Testis (tissue), 2 donors: ENCODE data around the gene GPATCH3.

Experiments used
- CTCF ChIP-seq, 3 experiments: fragments of 450-650 bp in 2 of 3; fragments of 200-600 bp in 1 of 3; sonication (generic) in 1 of 3; IDR thresholded peaks; one replicate each; pipeline ENCODE4 v1.5.1; 2016 to 2019; ENCODE audit warnings: antibody characterized with exemption in 3 of 3, mild to moderate bottlenecking in 2 of 3, moderate library complexity in 1 of 3
- POLR2A ChIP-seq: fragments of 450-650 bp; IDR thresholded peaks from one replicate; pipeline ENCODE4 v1.6.1; 2017; ENCODE audit warnings: antibody characterized with exemption, mild to moderate bottlenecking, moderate library complexity

GRCh38 chr1:26856181-26856580, 44.1 kb downstream of the GPATCH3 start:
- no peak for TF ChIP-seq CTCF (IDR thresholded peaks at IDR 0.05)
- TF ChIP-seq POLR2A = no peak
